ENCODE measurements around the gene RAD51B.

Gene RAD51B

DNA sequence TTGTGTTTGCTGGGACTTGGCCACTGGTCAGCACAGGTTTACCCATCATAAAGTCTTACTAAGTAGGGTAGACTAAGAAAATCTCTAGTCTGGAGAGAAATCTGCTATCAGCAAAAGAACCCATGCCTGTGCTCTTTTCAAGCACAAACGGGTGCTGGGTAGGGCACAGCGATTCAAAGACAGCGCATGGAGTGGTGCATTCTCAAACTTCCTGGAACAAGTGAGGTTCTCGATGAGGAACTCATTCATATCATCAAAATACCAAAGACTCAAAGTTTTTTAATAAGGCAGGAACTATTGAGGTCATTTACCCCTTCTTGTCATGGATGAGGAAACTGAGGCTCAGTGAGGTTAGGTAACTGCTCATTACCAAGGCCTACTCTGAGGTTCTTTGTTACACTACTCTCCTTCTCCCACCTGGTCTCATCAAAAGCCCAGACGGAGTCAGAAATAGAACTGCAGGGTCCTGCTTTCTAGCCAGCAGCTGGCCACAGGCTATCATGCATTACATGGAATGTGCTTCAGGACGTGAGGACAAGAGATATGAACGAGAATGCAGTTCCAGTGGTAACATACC lies 583.0 kb downstream of the RAD51B start:
- no peaks in the 10 kb centered on the region for H3K4me1 ChIP-seq (ENCODE audit: low read length)
- no peaks in the 10 kb centered on the region for H4K20me1 ChIP-seq (ENCODE audit: insufficient read depth, low read length)
- TF ChIP-seq EZH2 (optimal IDR thresholded peaks at IDR 0.05; ENCODE audit: low read depth, low read length) (no peak), EZH2phosphoT487 (IDR thresholded peaks at IDR 0.05; ENCODE audit: low read length) (no peak)
- TF ChIP-seq, protein P1, sequence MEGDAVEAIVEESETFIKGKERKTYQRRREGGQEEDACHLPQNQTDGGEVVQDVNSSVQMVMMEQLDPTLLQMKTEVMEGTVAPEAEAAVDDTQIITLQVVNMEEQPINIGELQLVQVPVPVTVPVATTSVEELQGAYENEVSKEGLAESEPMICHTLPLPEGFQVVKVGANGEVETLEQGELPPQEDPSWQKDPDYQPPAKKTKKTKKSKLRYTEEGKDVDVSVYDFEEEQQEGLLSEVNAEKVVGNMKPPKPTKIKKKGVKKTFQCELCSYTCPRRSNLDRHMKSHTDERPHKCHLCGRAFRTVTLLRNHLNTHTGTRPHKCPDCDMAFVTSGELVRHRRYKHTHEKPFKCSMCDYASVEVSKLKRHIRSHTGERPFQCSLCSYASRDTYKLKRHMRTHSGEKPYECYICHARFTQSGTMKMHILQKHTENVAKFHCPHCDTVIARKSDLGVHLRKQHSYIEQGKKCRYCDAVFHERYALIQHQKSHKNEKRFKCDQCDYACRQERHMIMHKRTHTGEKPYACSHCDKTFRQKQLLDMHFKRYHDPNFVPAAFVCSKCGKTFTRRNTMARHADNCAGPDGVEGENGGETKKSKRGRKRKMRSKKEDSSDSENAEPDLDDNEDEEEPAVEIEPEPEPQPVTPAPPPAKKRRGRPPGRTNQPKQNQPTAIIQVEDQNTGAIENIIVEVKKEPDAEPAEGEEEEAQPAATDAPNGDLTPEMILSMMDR (IDR thresholded peaks at IDR 0.05; ENCODE audit: low read length) = no peak
- no peaks in the 10 kb centered on the region for H3F3A ChIP-seq (ENCODE audit: insufficient read depth, low read length)
- DNase-seq = no peak
- H3K9ac ChIP-seq (ENCODE audit: low read length) = no peak overlapping the region
- H3K79me2 ChIP-seq (ENCODE audit: low read length) = no peaks in the 10 kb centered on the region
- H3K9me3 ChIP-seq (replicated peaks; ENCODE audit: insufficient read depth, low read length) = no peaks in the 10 kb centered on the region
- H3K27ac ChIP-seq (ENCODE audit: low read length) = no peak overlapping the region
- H3K36me3 ChIP-seq (replicated peaks; ENCODE audit: insufficient read depth, low read length) = no peaks in the 10 kb centered on the region
- H3K4me2 ChIP-seq (ENCODE audit: low read depth, low read length) = no peak overlapping the region
- H2AFZ ChIP-seq (ENCODE audit: low read length) = no peak overlapping the region
- no peaks in the 10 kb centered on the region for H3K27me3 ChIP-seq (replicated peaks; ENCODE audit: insufficient read depth, low read length)
- H3K9me2 ChIP-seq (replicated peaks; ENCODE audit: insufficient read depth, low read length) = no peaks in the 10 kb centered on the region
- H3K4me3 ChIP-seq (ENCODE audit: low read length) = no peak overlapping the region

DNA sequence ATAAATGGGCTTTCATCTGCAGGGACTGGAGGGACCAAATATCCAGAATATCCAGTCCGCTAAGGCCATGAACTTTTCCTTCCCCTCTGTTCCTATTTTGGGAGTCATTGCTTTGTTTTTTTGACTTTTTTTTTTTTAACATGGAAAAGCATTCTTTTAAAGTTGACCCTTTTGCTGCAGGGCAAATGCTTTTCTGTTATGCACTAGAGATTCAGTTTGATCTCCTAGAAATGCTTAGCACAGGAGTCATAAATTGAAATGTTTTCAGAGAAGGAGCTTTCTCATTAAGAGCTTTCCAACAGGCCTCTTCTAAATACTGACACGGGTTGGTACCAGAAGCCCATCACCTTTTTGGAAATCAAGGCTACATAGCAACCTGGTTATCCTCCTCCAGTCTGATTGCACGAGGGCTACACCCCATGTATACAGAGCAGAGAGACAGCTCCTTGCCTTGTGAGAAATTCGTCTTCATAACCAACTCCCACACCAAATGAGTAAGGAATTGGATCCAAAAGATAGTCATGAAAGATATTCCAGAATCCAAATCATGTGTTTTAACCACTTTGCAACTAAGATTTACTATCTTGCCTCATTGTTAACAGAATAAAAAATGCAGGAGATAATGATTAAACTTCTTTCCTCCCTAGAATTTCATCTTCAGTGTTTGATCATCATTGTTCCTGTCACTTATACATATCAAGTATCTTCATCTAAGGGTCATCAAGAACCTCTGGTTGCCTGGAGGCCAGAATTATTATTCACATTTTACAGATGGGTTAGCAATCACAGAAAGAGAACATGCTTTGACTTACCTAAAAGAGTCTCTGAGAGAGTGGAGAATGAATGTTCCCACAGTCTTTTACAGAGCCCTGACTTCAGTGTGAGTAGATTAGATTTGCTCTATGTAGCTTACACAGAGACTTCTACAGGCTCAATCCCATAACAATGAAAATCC lies 583.9 kb downstream of the RAD51B start:
- Histone ChIP-seq H3F3A (ENCODE audit: insufficient read depth, low read length) (no peaks in the 10 kb centered on the region), H3K9me2 (replicated peaks; ENCODE audit: insufficient read depth, low read length) (no peaks in the 10 kb centered on the region), H3K4me3 (ENCODE audit: low read length) (no peak overlapping the region), H3K79me2 (ENCODE audit: low read length) (no peaks in the 10 kb centered on the region), H2AFZ (ENCODE audit: low read length) (no peak overlapping the region), H3K27me3 (replicated peaks; ENCODE audit: insufficient read depth, low read length) (no peaks in the 10 kb centered on the region), H3K4me1 (ENCODE audit: low read length) (no peaks in the 10 kb centered on the region), H3K27ac (ENCODE audit: low read length) (no peak overlapping the region), H4K20me1 (ENCODE audit: insufficient read depth, low read length) (no peaks in the 10 kb centered on the region), H3K9ac (ENCODE audit: low read length) (no peak overlapping the region), H3K36me3 (replicated peaks; ENCODE audit: insufficient read depth, low read length) (no peaks in the 10 kb centered on the region), H3K4me2 (ENCODE audit: low read depth, low read length) (no peak overlapping the region), H3K9me3 (replicated peaks; ENCODE audit: insufficient read depth, low read length) (no peaks in the 10 kb centered on the region)
- no peak for DNase-seq
- TF ChIP-seq, protein P1 (IDR thresholded peaks at IDR 0.05; ENCODE audit: low read length) = no peak
- TF ChIP-seq EZH2phosphoT487 (IDR thresholded peaks at IDR 0.05; ENCODE audit: low read length) = no peak
- no peak for TF ChIP-seq EZH2 (optimal IDR thresholded peaks at IDR 0.05; ENCODE audit: low read depth, low read length)

DNA sequence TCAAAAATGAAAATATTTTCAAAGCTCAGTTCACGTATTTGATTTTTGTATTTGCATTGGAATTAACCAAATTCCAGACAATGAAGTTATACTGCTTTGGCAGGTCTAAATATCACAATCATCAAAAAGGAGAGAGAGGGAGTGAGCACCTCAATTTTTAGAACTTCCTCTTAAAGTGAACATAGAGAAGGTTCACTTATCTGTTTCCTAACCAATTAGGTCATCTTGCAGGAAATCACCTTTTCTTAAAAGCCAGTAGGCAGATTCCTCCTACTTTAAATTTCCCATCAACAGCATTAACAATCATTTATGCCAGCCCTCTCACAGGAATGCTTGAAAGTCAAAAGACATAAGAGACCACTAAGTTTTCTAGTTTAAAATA lies 584.6 kb downstream of the RAD51B start:
- Histone ChIP-seq H3K36me3 (replicated peaks; ENCODE audit: insufficient read depth, low read length) (no peaks in the 10 kb centered on the region), H4K20me1 (ENCODE audit: insufficient read depth, low read length) (no peaks in the 10 kb centered on the region), H3K4me2 (ENCODE audit: low read depth, low read length) (no peak overlapping the region), H3K9ac (ENCODE audit: low read length) (no peak overlapping the region), H3K79me2 (ENCODE audit: low read length) (no peaks in the 10 kb centered on the region), H3F3A (ENCODE audit: insufficient read depth, low read length) (no peaks in the 10 kb centered on the region), H3K9me3 (replicated peaks; ENCODE audit: insufficient read depth, low read length) (no peaks in the 10 kb centered on the region), H3K27me3 (replicated peaks; ENCODE audit: insufficient read depth, low read length) (no peaks in the 10 kb centered on the region), H3K4me3 (ENCODE audit: low read length) (no peak overlapping the region), H2AFZ (ENCODE audit: low read length) (no peak overlapping the region), H3K4me1 (ENCODE audit: low read length) (no peaks in the 10 kb centered on the region), H3K9me2 (replicated peaks; ENCODE audit: insufficient read depth, low read length) (no peaks in the 10 kb centered on the region), H3K27ac (ENCODE audit: low read length) (no peak overlapping the region)
- DNase-seq = no peak
- TF ChIP-seq EZH2 (optimal IDR thresholded peaks at IDR 0.05; ENCODE audit: low read depth, low read length) = no peak
- TF ChIP-seq, protein P1 (IDR thresholded peaks at IDR 0.05; ENCODE audit: low read length) = no peak
- TF ChIP-seq EZH2phosphoT487 (IDR thresholded peaks at IDR 0.05; ENCODE audit: low read length) = no peak
